H9 (cell line): ENCODE data around the gene DZANK1. TPM values are rescaled to one million over a fixed set of nuclear protein-coding genes. Genes with fewer than 3 reads are reported as not detected.

Source experiments
- DNase-seq: peaks from one replicate; pipeline ENCODE4 v3.0.0-alpha.2; 2017
- H2AFZ ChIP-seq: one replicate; pipeline ENCODE4 v1.6.1; 2013; ENCODE audit warnings: mild to moderate bottlenecking, low read length, control low read depth, moderate library complexity
- H2AK5ac ChIP-seq: 2 replicates; pipeline ENCODE4 v1.6.1; 2013; ENCODE audit warnings: low read length, control low read depth, mixed read lengths; ENCODE audit not compliant: insufficient read length
- H2BK120ac ChIP-seq: one replicate; pipeline ENCODE4 v1.6.1; 2013; ENCODE audit warnings: low read depth, mild to moderate bottlenecking, low read length, control low read depth, inconsistent platforms; ENCODE audit not compliant: poor library complexity, severe bottlenecking
- H2BK12ac ChIP-seq: 2 replicates; pipeline ENCODE4 v1.6.1; 2013; ENCODE audit warnings: low read length, control low read depth, mixed read lengths, low read depth; ENCODE audit not compliant: insufficient read length
- H2BK15ac ChIP-seq: 2 replicates; pipeline ENCODE4 v1.6.1; 2013; ENCODE audit warnings: low read depth, low read length, control low read depth
- H2BK20ac ChIP-seq: one replicate; pipeline ENCODE4 v1.6.1; 2013; ENCODE audit warnings: low read depth, mild to moderate bottlenecking, low read length, control low read depth, inconsistent platforms; ENCODE audit not compliant: poor library complexity, severe bottlenecking
- H2BK5ac ChIP-seq: 2 replicates; pipeline ENCODE4 v1.6.1; 2013; ENCODE audit warnings: low read length, control low read depth, mixed read lengths; ENCODE audit not compliant: insufficient read length
- H3K14ac ChIP-seq: 2 replicates; pipeline ENCODE4 v1.6.1; 2013; ENCODE audit warnings: low read length, control low read depth; ENCODE audit not compliant: insufficient read depth
- H3K18ac ChIP-seq: 2 replicates; pipeline ENCODE4 v1.6.1; 2013; ENCODE audit warnings: low read depth, mild to moderate bottlenecking, mixed read lengths, low read length, control low read depth; ENCODE audit not compliant: insufficient read length
- H3K23ac ChIP-seq: 2 replicates; pipeline ENCODE4 v1.6.1; 2013; ENCODE audit warnings: low read length, control low read depth, mixed read lengths, low read depth; ENCODE audit not compliant: insufficient read length
- H3K23me2 ChIP-seq: 2 replicates; pipeline ENCODE4 v1.6.1; 2013; ENCODE audit warnings: low read depth, mild to moderate bottlenecking, mixed read lengths, low read length, control low read depth; ENCODE audit not compliant: insufficient read length, poor library complexity, severe bottlenecking
- H3K27ac ChIP-seq: 2 replicates; pipeline ENCODE4 v1.5.1; 2013; ENCODE audit warnings: low read length, control low read depth, mixed read lengths, low read depth; ENCODE audit not compliant: insufficient read length
- H3K27me3 ChIP-seq: 2 replicates; pipeline ENCODE4 v1.6.1; 2013; ENCODE audit warnings: low read length, control low read depth, inconsistent platforms; ENCODE audit not compliant: insufficient read depth
- H3K4ac ChIP-seq: 2 replicates; pipeline ENCODE4 v1.6.1; 2013; ENCODE audit warnings: low read depth, mild to moderate bottlenecking, control low read depth, inconsistent platforms, low read length, moderate library complexity
- H3K4me1 ChIP-seq: 2 replicates; pipeline ENCODE4 v1.6.1; 2013; ENCODE audit warnings: low read length, control low read depth, inconsistent platforms; ENCODE audit not compliant: insufficient read depth
- H3K4me2 ChIP-seq: 2 replicates; pipeline ENCODE4 v1.6.1; 2013; ENCODE audit warnings: low read length, control low read depth, mixed read lengths; ENCODE audit not compliant: insufficient read length, insufficient read depth
- H3K56ac ChIP-seq: 2 replicates; pipeline ENCODE4 v1.6.1; 2013; ENCODE audit warnings: low read depth, mild to moderate bottlenecking, mixed read lengths, low read length, control low read depth; ENCODE audit not compliant: insufficient read length
- H3K79me1 ChIP-seq: 2 replicates; pipeline ENCODE4 v1.6.1; 2013; ENCODE audit warnings: low read depth, mild to moderate bottlenecking, moderate library complexity, low read length, control low read depth, inconsistent platforms; ENCODE audit not compliant: insufficient read depth, poor library complexity, severe bottlenecking
- H3K79me2 ChIP-seq: 2 replicates; pipeline ENCODE4 v1.6.1; 2013; ENCODE audit warnings: low read length, control low read depth, inconsistent platforms; ENCODE audit not compliant: insufficient read depth
- H3K9ac ChIP-seq: 2 replicates; pipeline ENCODE4 v1.6.1; 2013; ENCODE audit warnings: low read length, control low read depth, mixed read lengths; ENCODE audit not compliant: insufficient read length; ENCODE audit errors: extremely low read depth
- H3K9me3 ChIP-seq: one replicate; pipeline ENCODE4 v1.6.1; 2013; ENCODE audit warnings: low read depth, low read length, inconsistent platforms; ENCODE audit not compliant: control insufficient read depth
- H3T11ph ChIP-seq: one replicate; pipeline ENCODE4 v1.6.1; 2013; ENCODE audit warnings: mild to moderate bottlenecking, low read length, control low read depth, inconsistent platforms
- H4K20me1 ChIP-seq: one replicate; pipeline ENCODE4 v1.6.1; 2013; ENCODE audit not compliant: control insufficient read depth, insufficient read length, insufficient read depth
- H4K5ac ChIP-seq: 2 replicates; pipeline ENCODE4 v1.6.1; 2013; ENCODE audit warnings: low read depth, mild to moderate bottlenecking, mixed read lengths, low read length, control low read depth; ENCODE audit not compliant: insufficient read length
- H4K8ac ChIP-seq: replicated peaks from 2 replicates; pipeline ENCODE4 v1.6.1; 2013; ENCODE audit warnings: low read length, control low read depth, mixed read lengths, low read depth; ENCODE audit not compliant: insufficient read length
- H4K91ac ChIP-seq: 2 replicates; pipeline ENCODE4 v1.6.1; 2013; ENCODE audit warnings: low read depth, mild to moderate bottlenecking, moderate library complexity, mixed read lengths, low read length, control low read depth; ENCODE audit not compliant: insufficient read length
- H3K27ac Mint-ChIP-seq, 3 experiments: 2 replicates in 2 of 3; 3 replicates in 1 of 3; pipeline ENCODE4 v1.8.0; 2020 to 2021; ENCODE audit warnings: mixed read lengths in 3 of 3, mild to moderate bottlenecking in 1 of 3, moderate library complexity in 1 of 3
- H3K27me3 Mint-ChIP-seq: 2 replicates; pipeline ENCODE4 v1.8.0; 2021; ENCODE audit warnings: low read depth, mild to moderate bottlenecking, moderate library complexity, mixed read lengths
- H3K36me3 Mint-ChIP-seq, 3 experiments: 2 replicates in 2 of 3; 3 replicates in 1 of 3; pipeline ENCODE4 v1.8.0; 2020 to 2021; ENCODE audit warnings: low read depth in 3 of 3, mixed read lengths in 3 of 3; ENCODE audit not compliant: insufficient read depth in 1 of 3
- H3K4me1 Mint-ChIP-seq, 2 experiments: 2 replicates each; pipeline ENCODE4 v1.8.0; 2020; ENCODE audit warnings: mixed read lengths in 2 of 2
- H3K4me3 Mint-ChIP-seq, 2 experiments: 2 replicates in 1 of 2; 3 replicates in 1 of 2; pipeline ENCODE4 v1.8.0; 2020 to 2021; ENCODE audit warnings: mild to moderate bottlenecking in 2 of 2, mixed read lengths in 2 of 2, moderate library complexity in 1 of 2
- H3K9me3 Mint-ChIP-seq, 2 experiments: 2 replicates in 1 of 2; 3 replicates in 1 of 2; pipeline ENCODE4 v1.8.0; 2020; ENCODE audit warnings: mild to moderate bottlenecking in 2 of 2, mixed read lengths in 2 of 2, moderate library complexity in 1 of 2
- WGBS: extraction: QIAGEN DNeasy Blood & Tissue Kit; methylation state at CpG from one replicate; pipeline ENCODE4 v1.1.7; 2013; ENCODE audit warnings: missing lambda C conversion rate, low lambda C conversion rate, mixed read lengths; ENCODE audit not compliant: insufficient read length; ENCODE audit errors: extremely low coverage; 5-methylcytosine and 5-hydroxymethylcytosine counted together
- total RNA-seq: library from RNA; stranded (reverse); gene quantifications from 2 replicates; pipeline ENCODE4 v1.2.1, GENCODE V29; 2021
- TF ChIP-seq, protein P1 (sequence below): fragments of 200-600 bp; sonication (generic); conservative IDR thresholded peaks from 3 replicates; pipeline ENCODE4 v1.8.0; 2021; ENCODE audit warnings: antibody characterized with exemption, mild to moderate bottlenecking

Gene DZANK1
- total RNA-seq, 1 experiment from 2014 or later: 10.5 TPM

GRCh38 chr20:18488301-18488700, 21.5 kb upstream of the DZANK1 start:
- Histone ChIP-seq H2BK5ac (no peak overlapping the region), H3K9ac (no peak overlapping the region)
- no CpG with 5 or more reads among the region's 3 CpGs for WGBS

More at GRCh38 chr20:18488301-18488700, 21.5 kb upstream of the DZANK1 start:
- peaks cover 8 to 54% (median 44%) of the 10 kb centered on the region in 3 experiments; a peak in 6 of 7 replicates for H3K36me3 Mint-ChIP-seq
- H3K4ac ChIP-seq: no peak overlapping the region
- H2BK15ac ChIP-seq: no peak overlapping the region
- no peak overlapping the region for H3K56ac ChIP-seq
- H3K79me2 ChIP-seq: no peaks in the 10 kb centered on the region
- H3K79me1 ChIP-seq: no peaks in the 10 kb centered on the region
- H3K4me3 Mint-ChIP-seq: no peak overlapping the region
- H3K27ac Mint-ChIP-seq: no peak overlapping the region
- no peaks in the 10 kb centered on the region for H3K4me1 Mint-ChIP-seq
- H3K14ac ChIP-seq: no peak overlapping the region
- H3K27ac ChIP-seq: no peak overlapping the region
- TF ChIP-seq, protein P1, sequence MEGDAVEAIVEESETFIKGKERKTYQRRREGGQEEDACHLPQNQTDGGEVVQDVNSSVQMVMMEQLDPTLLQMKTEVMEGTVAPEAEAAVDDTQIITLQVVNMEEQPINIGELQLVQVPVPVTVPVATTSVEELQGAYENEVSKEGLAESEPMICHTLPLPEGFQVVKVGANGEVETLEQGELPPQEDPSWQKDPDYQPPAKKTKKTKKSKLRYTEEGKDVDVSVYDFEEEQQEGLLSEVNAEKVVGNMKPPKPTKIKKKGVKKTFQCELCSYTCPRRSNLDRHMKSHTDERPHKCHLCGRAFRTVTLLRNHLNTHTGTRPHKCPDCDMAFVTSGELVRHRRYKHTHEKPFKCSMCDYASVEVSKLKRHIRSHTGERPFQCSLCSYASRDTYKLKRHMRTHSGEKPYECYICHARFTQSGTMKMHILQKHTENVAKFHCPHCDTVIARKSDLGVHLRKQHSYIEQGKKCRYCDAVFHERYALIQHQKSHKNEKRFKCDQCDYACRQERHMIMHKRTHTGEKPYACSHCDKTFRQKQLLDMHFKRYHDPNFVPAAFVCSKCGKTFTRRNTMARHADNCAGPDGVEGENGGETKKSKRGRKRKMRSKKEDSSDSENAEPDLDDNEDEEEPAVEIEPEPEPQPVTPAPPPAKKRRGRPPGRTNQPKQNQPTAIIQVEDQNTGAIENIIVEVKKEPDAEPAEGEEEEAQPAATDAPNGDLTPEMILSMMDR: no peak
- no peak overlapping the region for H4K5ac ChIP-seq
- no peak overlapping the region for H2BK12ac ChIP-seq
- no peak overlapping the region for H2AK5ac ChIP-seq
- H2AFZ ChIP-seq: no peak overlapping the region
- no peaks in the 10 kb centered on the region for H3K9me3 Mint-ChIP-seq
- no peaks in the 10 kb centered on the region for H3K23me2 ChIP-seq
- no peak overlapping the region for H3K23ac ChIP-seq
- H3T11ph ChIP-seq: no peak overlapping the region
- H3K18ac ChIP-seq: no peak overlapping the region
- DNase-seq: no peak
- no peak overlapping the region for H2BK120ac ChIP-seq
- H4K20me1 ChIP-seq: no peaks in the 10 kb centered on the region
- no peaks in the 10 kb centered on the region for H3K27me3 ChIP-seq
- no peak overlapping the region for H2BK20ac ChIP-seq
- no peak overlapping the region for H4K91ac ChIP-seq
- no peak overlapping the region for H4K8ac ChIP-seq
- no peak overlapping the region for H3K4me2 ChIP-seq
- no peaks in the 10 kb centered on the region for H3K27me3 Mint-ChIP-seq
- no peaks in the 10 kb centered on the region for H3K9me3 ChIP-seq
- no peaks in the 10 kb centered on the region for H3K4me1 ChIP-seq
